T follicular helper cell (primary cell): Measurements from ENCODE around the gene TBC1D9B.

ENCODE experiments used
- DNase-seq: peaks from one replicate; pipeline ENCODE4 v3.0.0-alpha.2; 2020; ENCODE audit warnings: low read depth

TBC1D9B gene

DNA sequence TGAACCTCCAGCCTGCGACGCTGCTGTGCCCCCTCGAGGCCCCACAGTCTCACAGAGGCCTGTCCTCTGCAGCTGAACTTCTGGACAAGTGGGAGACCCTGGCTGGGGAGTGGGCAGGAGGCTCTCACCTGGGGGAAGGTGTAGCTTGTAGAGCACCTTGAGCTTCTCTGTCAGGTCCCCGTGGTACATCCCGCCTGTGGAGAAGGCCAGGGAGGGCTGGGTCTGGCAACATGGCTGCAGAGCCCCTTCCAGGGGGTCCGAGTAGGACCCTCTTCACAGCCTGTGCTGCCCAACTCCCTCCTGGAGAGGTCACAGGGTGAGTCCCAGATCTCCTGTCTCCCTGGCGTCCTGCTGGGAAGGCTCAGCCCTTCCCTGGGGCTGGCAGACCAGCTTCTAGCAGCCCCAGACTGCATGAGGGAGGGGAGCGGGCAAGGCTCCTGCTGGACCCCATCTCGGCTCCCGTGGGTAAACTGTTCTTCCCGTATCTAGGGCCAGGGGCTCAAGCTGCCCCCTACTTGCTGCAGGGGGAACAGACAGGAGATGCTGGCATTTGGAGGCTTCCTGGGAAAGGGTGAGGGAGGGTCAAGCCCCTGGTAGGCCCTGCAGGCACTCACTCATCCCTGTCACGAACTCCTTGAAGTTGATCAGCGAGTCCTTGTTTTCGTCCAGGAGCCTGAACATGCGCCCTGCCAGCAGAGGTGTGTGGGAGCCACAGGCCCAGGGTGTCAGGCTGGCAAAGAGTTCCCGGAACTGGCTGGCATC lies 37.9 kb downstream of the TBC1D9B start:
- no peak for DNase-seq

DNA sequence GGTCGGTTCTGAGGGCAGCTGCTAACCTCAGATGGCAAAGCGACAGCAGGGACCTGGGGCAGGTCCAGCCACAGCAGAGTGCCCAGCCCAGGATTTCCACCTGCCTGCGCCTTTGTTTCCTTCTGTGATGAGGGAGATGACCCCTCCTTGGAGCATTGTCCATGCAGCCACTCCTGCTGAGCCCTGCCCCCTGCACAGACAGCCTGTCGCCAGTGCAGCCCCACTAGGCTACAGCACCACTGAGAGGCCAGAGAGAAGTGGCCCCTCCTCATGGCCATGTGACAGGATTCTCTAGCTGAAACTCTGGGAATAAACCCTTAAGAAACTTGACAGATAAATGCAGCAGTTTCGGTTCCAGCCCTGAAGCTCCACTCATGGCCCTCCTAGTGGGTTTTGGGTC lies 38.6 kb downstream of the TBC1D9B start:
- no peak for DNase-seq

DNA sequence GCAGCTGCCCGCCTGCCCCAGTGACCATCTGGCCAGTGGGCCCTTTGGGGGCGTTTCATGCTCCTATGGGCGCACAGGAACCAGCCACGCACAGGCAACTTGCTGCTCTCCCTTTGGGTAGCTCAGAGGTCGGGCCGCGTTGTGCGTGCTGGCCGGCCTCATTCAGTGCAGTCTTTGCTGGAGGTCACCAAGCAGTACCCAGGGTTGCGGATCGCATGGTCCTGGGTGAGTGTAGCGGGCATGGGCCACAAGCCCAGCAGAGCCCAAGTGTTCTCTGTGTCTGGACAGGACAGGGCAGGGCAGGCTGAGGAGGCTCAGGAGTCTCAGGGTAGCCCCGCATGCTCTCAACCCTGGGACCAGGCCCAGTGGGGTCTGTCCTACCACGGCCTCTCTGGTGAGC lies 39.2 kb downstream of the TBC1D9B start:
- no peak for DNase-seq

DNA sequence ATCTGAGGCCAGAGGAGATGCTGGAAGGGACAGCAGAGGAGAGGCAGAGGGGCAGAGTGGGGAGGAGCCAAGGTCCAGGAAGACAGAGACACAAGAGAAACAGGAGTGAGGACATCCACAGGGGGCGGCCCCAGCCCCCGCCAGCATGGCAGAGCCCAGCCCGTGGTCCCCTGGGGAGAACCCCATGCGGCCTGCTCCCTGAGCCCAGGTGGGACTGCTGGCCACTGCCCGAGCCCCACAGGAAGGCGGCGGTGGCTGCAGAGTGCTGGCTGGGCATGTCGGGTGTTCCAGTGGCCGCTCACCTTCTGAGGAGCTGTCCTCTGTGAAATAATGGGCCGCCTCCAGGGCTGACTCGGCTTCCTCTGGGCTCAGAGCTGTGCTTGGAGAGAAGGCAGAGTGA lies 40.2 kb downstream of the TBC1D9B start:
- no peak for DNase-seq

DNA sequence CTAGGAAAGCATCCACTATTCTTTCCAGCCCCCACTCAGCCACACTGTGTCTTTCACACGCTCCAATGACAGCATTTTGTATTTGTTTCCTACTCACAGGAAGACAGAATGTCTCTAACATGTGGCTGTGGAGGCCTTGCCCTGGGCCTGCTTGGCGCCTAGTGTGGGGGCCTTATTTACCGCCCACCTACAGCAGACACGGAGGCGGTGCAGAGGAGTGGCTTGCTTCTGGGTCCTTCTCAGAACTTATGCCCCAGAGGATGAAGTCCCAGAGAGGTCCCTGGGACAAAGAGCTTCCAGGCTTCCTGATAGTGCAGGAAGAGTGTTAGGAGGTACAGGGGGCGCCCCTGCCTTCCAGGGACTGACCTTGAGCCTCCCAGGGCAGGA lies 40.6 kb downstream of the TBC1D9B start:
- no peak for DNase-seq

DNA sequence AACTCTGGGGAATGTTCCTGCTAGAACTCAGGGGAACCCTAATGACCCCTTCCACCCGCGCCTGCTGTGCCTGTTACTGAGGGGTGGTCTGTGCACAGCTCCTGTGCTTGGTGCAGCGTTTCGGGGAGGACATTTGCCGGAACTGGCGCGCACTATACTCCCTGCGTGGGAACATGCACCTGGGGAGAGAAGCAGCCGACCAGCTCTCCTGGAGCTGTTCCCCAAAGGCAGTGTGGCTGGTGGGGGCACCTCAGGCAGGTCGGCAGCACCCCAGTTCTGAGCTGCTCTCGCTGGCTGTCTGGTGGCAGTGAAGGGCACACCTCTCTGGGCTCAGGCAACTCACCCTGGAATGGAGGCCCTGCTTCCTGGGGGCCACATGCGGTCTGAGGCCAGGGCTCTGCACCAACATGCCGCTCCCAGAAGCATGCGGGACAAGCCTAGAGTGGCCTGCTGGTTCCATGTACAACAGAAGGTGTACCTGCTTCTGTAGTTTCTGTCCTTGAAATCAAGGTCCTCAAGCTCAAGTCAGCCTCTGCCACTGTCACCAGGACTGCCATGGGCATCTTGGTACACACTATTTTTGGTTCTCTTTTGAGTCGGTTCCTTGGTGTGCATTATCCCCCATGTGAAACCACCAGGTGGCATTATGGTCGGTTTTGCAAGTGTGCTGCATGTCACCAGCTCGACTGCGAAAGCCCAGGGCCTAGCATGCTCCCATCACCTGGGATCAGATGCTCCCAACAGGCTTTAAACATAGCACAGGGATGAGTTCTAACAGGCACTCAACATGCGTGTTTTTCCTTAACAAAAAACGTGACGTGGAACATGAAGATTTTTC lies 41.2 kb downstream of the TBC1D9B start:
- no peak for DNase-seq

DNA sequence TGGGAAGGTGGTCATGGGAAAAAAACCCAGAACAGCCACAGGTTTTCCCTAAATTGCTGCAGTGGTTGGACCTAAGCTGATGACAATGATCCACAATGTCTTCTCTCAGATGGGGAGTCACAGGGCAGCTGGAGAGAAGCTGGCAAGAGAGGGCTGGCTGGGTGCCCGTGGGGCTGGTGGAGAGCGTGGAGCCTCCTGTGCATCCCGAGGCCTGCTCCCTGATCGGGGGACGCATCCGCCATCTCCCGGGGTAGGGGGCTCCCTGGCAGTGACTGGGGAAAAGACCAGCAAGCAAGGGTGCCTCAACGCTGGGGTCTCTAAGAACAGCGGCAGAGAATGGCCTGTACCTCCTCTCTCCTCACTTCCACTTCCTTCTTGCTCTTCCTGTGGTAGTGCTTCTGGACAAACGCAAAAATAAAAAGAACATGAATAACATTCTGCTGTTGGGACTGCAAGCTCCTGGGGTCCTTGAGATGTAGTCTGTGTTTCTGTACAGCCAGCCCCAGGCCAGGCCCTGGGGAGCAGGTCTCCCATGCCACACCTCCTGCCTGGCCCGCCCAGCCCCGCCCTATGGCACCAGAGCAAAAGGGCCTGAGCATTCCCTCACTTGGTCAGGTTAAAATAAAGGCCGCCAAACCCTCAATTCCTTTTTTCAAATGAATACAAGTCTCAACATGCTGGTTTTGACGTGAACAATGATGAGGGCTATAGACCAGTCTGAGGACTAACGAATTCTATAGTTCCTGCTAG lies 42.0 kb downstream of the TBC1D9B start:
- DNase-seq: no peak

DNA sequence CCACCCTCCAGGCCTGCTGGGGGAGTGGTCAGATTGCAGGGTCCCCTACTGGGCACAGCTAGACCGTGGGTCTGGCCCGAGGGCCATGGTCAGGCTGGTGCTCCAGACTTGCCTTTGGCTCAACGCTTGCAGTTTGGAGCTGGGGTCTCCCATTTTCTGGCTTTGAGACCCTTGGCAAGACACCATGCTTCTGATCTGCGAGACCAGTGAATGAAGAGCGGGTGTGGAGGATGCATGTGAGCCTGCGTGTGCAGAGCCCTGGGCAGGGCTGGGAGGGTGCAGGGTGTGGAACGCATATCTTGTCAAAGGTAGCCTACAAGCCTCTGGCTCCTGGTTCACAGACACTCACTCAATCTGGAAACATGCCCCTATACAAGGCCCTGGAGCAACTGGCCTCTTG lies 43.0 kb downstream of the TBC1D9B start:
- DNase-seq: no peak

DNA sequence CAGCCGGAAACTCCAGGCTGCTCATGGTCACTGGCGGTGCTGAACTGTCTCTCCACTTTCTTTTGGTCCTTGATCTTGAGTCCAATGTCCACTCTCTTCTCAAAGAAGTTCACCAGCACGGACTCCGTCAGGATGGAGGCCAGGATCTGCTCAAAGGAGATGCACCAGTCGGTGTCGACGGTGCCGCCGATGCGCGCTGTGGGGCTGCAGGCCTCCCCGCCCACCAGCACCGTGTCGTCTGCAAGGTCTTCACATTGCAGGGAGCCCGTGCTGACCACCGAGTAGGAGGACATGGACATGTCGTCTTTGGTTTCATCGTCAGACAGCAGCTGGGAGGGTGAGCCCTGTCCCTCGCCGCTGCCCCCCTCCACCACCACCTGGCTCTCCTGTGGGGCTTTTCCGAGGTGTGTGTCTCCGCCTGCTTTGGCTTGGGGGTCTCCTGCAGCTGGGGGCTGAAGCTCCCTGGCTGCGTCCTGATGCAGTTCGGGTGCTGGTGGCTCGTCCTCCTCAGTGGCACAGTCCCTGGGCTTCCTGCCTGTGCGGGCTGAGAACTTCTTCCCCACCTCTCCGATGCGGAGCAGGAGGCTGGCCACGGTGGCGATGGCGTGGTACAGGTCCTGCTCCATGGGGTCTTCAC lies 44.1 kb downstream of the TBC1D9B start:
- no peak for DNase-seq

DNA sequence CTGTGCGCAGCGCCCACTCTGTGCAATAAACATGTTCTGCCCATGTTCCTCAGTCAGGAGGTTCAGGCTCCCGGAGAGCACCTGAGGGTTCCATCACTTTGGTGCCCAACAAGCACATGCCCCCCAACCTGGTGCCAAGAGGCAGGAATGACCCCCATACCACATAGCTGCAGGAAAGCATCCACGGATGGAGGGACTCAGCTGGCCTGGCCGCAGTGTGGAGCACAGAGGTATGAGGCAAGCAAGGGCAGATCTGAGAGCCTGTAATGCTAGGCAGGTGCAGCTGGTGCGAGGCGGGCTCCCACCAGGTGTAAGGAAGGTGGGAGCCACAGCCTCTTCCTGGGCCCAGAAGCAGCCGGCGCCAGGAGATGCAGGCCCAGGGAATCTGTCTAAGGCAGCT lies 44.8 kb downstream of the TBC1D9B start:
- DNase-seq: no peak

DNA sequence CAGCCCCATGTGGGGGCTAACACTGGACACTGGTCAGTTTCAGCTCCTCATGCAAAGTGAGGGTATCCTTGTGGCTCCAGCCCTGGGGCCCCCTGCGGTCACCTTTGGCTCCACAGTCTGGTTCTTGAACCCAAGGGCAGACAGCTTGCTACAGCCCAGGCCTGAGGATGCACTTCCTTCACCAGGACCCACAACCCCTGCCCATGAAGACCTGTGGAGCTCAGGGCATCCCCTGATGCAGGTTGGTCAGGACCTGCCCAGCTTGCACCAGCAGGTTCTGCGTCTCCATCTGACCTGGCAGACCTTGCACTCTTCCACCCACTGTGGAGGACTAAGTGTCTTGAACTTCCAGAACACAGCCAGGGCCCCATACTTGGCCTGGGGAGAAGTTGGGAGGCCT lies 45.4 kb downstream of the TBC1D9B start:
- DNase-seq: no peak

DNA sequence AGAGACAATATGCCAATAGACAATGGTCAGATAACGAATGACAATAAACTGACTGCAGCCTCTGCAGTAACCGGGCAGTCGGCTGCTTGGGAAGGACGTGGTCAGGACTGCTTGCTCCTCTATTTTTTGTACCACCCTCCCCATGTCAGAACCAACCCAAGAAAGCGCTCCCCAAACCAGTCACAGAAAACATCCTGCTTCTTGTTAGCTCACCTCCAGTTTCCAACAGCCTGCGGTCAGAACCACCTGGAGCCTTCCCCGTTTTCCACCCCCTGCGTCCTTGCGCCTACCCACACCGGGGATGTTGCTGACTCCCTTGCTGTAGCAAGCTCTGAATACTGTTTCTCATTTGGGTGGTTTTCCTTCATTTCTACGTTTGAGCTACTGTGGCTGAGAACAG lies 47.4 kb downstream of the TBC1D9B start:
- no peak for DNase-seq

DNA sequence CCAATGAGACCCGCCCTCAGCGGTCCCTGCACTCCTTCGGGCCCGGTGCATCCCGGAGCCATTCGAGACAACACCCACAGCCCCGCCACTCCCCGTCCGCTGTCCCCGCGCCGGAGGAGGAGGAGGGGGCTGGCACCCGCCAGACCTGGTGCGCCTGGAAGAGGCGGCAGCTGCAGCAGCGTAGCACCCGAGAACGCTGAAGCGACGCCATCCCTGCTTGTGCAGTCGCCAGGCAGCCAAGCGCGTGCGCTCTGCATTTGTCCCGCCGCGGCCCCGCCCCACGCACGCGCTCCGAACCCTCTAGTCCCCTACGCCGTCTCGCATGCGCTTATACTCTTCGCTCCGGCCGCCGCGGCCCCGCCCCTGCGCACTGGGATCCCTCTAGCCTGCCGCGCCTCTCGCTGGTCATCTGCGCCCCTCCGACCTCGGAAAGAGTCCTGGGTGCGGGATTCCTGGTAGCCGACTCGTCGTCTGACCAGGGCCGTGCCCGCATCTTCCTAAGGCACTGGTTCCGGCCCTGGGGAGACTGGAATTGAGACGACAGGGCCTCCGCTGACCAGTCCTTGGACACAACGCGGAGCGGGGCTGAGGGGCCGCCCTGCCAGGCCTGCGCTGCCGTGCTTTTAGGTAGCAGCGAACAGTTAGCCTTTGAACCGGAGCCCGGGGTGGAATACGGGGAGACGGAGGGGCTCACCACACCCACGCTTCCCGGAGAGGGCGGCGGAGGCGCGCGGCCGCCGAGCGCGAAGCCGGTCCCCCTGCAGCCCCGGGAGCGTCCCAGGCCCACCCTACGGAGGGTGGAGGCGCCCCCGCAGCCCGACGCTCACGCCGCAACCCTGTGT lies 48.9 kb downstream of the TBC1D9B start, which contains the start of gene MRNIP:
Gene MRNIP, minus strand, starts transcription at position 232 of the 842 bp plus-strand sequence. Its CDS starts 21 bp downstream, at position 211.
- DNase-seq: peak; percentile 78

DNA sequence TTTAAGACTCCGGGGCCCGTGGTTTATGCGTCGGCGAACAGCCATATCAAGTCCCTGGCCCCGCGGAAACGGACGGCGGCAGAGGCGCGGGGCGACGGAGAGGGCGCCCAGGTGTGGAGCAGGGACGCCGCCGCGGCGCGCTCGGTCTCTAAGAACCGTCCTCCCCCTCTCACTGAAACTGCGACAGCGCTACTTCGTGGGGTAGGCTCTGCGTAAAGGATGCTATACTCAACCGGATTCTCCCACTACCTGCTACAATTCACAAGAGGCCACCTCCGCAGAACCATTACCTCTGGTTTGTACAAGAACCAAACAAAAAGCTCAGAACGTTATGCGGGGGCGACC lies 49.5 kb downstream of the TBC1D9B start:
- DNase-seq: peak; percentile 24

DNA sequence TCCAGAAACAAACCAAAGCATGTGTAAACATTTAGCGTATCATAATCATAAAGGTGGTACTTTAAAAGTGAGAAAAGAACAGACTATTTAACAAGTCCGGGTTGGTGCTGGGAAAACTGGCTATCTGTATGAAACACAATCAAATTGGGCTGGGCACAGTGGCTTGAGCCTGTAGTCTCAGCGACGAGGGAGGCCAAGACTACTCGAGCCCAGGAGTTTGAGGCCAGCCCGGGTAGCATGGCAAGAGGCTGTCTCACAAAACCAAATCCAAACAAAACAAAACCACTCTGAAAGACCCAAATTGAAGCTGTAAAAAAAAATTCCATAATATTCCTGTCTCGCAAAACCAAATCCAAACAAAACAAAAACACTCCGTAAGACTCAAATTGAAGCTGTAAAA lies 53.3 kb downstream of the TBC1D9B start:
- no peak for DNase-seq

DNA sequence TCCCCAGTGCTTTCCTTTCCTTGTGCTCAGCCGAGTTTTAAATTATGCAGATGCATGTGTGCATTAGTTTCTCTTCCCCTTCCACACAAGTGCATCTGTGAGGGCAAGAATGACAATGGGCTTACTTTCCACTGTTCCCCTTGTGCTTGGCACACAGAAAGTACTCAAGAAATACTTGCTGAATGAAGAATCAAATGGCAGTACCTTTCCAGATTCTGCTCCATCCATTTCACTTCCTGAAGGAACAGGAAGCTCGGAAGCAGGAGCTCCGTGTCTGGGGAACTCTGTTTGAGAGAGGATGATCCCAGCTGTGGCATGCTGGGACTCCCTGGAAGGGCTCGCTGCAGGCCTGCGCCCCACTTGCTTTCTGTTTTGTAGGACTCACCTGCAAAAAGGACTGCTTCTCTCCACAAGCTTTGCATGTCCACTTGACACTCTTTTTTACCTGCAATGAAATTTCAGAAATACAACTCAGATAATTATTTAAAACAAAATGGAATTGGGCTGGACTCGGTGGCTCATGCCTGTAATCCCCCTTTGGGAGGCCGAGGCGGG lies 54.6 kb downstream of the TBC1D9B start:
- no peak for DNase-seq

DNA sequence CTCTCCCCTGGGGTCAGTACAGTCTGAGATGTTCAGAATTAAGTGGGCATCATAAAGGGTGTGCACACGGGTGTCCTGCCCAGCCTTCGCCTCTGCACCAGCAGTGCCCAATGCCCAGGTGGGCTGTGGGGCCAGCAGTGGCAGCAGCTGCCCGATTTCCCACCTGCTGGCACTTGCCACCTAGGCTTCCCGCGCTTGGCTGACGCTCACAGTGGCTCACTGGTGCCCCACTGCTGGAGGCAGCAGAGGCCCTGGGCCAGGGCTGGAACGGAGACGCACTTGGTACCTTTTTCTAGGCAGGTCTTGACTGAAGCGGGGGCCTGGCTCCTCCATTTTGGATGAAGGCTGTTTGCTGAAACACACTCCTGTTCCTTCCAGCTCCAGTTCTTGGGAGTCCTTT lies 66.1 kb downstream of the TBC1D9B start:
- no peak for DNase-seq

DNA sequence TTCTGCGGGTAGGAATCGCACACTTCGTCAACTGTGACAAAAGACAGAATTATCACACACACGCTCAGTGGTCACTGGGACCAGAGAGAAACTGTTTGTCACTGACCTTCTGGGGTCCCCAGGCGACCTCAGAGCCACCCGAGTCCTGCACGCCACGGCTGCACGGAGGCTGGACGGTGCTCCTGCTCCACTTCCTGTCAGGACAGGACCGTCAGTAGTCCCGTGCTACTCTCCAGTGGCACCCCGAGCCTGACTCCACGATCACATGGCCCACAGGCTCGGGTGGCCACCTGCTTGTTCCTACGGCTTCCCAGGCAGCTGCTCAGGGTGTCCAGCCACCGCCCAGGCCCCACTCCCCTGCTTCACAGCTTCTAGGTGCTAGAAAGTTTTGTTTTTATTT lies 66.9 kb downstream of the TBC1D9B start:
- DNase-seq: no peak

DNA sequence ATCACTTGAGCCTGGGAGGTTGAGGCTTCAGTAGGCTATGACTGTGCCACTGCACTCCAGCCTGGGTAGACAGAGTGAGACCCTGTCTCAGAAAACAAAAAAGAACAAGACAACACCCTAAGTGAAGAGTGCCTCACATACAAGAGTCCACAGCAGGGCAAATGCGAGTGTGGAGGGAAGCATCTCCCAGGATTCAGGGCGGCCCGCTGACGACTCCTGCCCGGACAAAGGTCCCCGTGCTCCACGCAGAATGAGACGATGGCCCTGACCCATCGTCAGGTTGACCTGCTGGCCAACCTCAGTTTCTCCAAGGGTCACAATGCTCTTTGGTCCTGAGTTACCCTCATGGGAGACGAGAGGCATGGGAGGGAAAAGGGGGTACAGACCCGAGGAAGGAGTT lies 67.4 kb downstream of the TBC1D9B start:
- DNase-seq: no peak

DNA sequence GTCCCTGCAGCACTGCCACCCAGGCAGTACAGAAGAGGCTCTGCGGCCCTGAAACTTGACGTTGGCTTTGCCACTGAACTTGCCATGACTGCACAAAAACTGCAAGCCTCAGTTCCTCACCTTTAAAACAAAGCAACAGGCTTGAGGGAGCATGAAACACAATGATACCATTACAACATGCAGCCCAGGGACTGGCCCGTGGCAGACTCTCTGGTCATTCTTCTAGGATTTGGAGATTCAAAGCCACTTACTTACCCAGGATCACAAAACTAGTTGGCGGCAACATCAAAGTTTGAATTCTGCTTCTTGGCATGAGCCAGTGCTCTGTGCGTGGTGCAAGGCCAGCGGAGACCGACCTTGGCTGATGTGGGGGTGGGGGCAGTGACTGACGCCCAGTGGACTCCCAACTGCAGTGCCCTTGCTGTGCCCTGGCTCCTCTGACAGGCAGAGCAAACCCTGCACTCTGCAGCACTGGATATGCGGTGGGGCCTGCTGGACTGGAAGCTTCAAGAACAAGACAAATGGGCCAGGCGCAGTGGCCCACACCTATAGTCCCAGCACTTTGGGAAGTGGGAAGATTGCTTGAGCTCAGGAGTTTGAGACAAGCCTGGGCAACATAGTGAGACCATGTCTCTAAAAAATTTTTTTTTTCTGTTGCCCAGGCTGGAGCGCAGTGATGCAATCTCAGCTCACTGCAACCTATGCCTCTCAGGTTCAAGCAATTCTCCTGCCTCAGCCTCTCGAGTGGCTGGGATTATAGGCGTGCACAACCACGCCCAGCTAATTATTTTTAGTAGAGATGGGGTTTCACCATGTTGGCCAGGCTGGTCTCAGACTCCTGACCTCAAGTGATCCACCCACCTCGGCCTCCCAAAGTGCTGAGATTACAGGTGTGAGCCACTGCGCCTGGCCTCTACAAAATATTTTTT lies 68.1 kb downstream of the TBC1D9B start:
- DNase-seq: no peak
